Stimulated activated naive CD8-positive, alpha-beta T cell treated with anti-CD3 and anti-CD28 coated beads, Interleukin-15, Interleukin-2, amounts not matched to agents 100 ng/mL and 50 ng/mL, for 24 hours (primary cell): ENCODE results near the gene LRRC75B.
"Not testable (repeated sequence)": the region's sequence is repeated elsewhere in the genome, so short reads cannot be mapped to it uniquely, and the experiment has no call there.

Experiments used
- H3K27ac Mint-ChIP-seq: one replicate; pipeline ENCODE4 v1.8.0; 2021; ENCODE audit warnings: mild to moderate bottlenecking, mixed read lengths
- H3K27me3 Mint-ChIP-seq: one replicate; pipeline ENCODE4 v1.8.0; 2021; ENCODE audit warnings: mixed read lengths
- H3K36me3 Mint-ChIP-seq: one replicate; pipeline ENCODE4 v1.8.0; 2021; ENCODE audit warnings: low read depth, mixed read lengths
- H3K4me1 Mint-ChIP-seq: one replicate; pipeline ENCODE4 v1.8.0; 2021; ENCODE audit warnings: low read depth, mixed read lengths
- H3K4me3 Mint-ChIP-seq: one replicate; pipeline ENCODE4 v1.8.0; 2021; ENCODE audit warnings: mild to moderate bottlenecking, mixed read lengths
- H3K9me3 Mint-ChIP-seq: one replicate; pipeline ENCODE4 v1.8.0; 2021; ENCODE audit warnings: mixed read lengths

The LRRC75B gene

GRCh38 chr22:24607429-24607983 lies 14.6 kb upstream of the LRRC75B start:
- not testable (repeated sequence) for H3K36me3 Mint-ChIP-seq, H3K27me3 Mint-ChIP-seq, H3K9me3 Mint-ChIP-seq
- Mint-ChIP-seq H3K4me1 (peaks cover 19% of the 10 kb centered on the region), H3K4me3 (peak overlapping the region; percentile 92), H3K27ac (peak overlapping the region; percentile 95)

DNA sequence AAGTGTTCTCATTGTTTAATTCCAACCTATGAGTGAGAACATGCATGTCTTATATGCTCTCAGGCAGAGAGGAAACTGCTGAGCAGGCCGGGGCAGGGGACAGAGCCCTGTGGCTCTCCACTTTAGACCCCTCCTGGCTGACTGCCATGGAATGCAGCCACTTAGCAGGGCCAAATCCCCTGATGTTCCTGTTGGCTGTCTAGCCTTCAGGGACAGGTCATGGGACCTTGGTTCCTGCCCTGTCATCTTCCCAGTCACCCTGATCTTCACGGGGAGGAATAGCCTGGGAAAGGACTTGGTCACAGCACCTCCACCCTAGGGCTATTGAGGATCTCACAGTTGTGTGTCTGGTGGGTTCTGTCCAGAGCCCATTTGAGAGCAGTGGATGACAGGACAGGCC lies 13.5 kb upstream of the LRRC75B start:
- H3K4me1 Mint-ChIP-seq = peaks cover 19% of the 10 kb centered on the region
- not testable (repeated sequence) for H3K9me3 Mint-ChIP-seq, H3K27me3 Mint-ChIP-seq, H3K36me3 Mint-ChIP-seq, H3K4me3 Mint-ChIP-seq
- H3K27ac Mint-ChIP-seq = peak overlapping the region; percentile 38

- Mint-ChIP-seq H3K27ac (peak overlapping the region; percentile 78), H3K4me3 (peak overlapping the region; percentile 51), H3K4me1 (peaks cover 19% of the 10 kb centered on the region)
- not testable (repeated sequence) for H3K36me3 Mint-ChIP-seq, H3K9me3 Mint-ChIP-seq, H3K27me3 Mint-ChIP-seq
These were observed 11.1 kb upstream of the LRRC75B start for GRCh38 chr22:24603770-24604629.

- peaks cover 19% of the 10 kb centered on the region for H3K4me1 Mint-ChIP-seq
- not testable (repeated sequence) for H3K36me3 Mint-ChIP-seq, H3K27me3 Mint-ChIP-seq, H3K9me3 Mint-ChIP-seq
- peak within 1 kb of the TSS; percentile 51 for H3K4me3 Mint-ChIP-seq
- H3K27ac Mint-ChIP-seq = peak within 1 kb of the TSS; percentile 78
These were observed 10.2 kb upstream of the LRRC75B start, which contains the start of gene GGT1 for GRCh38 chr22:24602847-24603769. Gene GGT1 (plus strand): TSS chr22:24603193. CDS start chr22:24611082, 7,889 bp downstream.

DNA sequence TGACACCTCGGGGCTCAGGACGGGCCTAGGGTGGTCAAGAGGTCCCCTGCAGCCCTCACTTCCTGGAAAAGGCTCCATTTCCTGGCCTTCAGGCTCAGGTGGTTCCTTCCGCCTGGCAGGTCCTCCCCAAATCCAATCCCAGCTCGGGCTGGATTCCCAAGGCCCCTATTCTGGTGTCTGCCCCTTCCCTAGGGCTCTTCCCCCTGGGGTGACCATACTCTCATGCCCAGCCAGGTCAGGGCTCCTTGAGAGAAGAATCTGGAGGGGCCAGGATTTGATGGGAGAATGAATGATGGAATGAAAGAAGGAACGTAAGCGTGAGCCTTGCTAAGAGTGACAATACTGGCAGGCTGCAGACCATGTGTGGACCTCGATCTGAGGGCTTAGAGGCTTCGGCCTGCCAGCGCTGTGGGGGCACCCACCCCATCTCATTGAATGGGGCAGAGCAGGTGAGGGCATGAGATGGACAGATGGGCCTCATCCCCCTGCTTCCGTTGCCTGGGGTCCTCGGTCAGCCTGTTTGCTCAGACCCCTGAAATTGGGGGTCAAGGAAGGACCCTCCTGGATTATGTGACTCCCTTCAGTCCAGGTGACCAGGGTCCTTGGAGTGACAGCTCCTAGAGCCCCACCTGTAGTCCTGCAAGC lies 9.4 kb upstream of the LRRC75B start:
- peaks cover 15% of the 10 kb centered on the region for H3K4me1 Mint-ChIP-seq
- H3K9me3 Mint-ChIP-seq, H3K27ac Mint-ChIP-seq, H3K4me3 Mint-ChIP-seq, H3K36me3 Mint-ChIP-seq, H3K27me3 Mint-ChIP-seq: not testable (repeated sequence)

DNA sequence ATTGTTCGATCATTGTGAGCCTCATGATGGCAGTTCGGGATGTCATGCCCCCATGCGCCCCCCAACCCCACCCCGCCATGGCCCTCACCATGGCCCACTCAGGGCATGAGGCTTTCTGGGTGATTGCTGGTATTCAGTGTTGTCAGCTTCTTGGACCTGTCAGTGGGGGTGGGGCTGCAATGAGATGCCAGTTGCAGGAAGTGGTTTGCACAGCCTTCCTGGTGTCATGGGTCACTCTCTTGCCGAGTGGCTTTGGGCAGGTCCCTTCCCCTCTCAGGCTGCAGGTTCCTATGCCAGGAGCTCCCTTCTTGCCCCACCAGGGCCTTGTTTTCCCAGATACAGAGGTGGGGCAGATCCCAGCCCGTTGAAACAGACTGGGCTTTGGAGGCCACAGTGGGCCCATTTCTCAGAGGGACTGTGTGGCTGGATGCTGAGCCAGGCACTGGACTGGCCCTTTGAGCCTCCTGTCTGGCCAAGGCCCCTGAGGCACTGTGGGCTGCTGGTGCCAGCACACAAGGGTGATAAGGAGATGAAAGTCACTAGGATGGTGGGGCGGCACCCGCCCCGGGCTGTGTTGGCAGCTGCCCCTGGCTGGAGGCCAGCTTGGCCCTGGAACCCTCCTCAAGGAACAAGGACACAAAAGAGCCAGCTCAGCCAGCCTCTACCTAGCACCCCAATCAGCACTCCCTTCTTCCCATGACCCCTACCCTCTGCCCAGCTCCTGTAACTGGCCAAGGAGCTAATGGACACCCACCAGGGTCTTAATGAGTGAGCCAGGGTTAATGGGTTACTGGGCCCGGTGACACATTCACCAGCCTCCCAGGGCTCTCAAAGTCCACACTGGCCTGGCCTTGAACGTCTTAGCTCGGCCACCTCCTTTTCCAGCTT lies 8.6 kb upstream of the LRRC75B start:
- Mint-ChIP-seq H3K9me3 (no peaks in the 10 kb centered on the region), H3K36me3 (no peaks in the 10 kb centered on the region), H3K4me3 (no peak overlapping the region), H3K27me3 (no peaks in the 10 kb centered on the region), H3K4me1 (peaks cover 15% of the 10 kb centered on the region), H3K27ac (peak overlapping the region; percentile 40)

- peaks cover 15% of the 10 kb centered on the region for H3K4me1 Mint-ChIP-seq
- not testable (repeated sequence) for H3K27me3 Mint-ChIP-seq, H3K4me3 Mint-ChIP-seq, H3K36me3 Mint-ChIP-seq, H3K27ac Mint-ChIP-seq, H3K9me3 Mint-ChIP-seq
These were observed 7.3 kb upstream of the LRRC75B start for GRCh38 chr22:24599958-24600715.

DNA sequence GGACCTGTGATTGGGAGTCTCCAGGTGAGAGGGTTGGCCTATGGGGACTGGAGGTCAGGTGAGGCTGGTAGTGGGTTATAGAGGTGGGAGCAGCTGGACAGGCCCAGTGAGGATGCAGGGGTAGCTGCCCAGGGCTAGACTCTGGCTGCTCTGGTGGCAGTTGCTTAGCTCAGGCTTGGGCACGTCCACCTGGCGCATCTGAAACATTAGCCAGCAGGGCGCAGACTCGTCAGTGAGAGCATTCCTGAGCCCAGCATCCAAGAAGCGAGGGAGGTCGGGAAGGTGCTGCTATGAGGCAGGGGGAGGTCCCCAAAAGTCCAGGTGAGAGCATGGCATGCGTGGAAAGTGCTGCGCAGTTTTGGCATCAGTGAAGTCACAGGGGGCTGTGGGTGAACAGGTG lies 6.6 kb upstream of the LRRC75B start:
- no peak overlapping the region for H3K4me3 Mint-ChIP-seq
- H3K4me1 Mint-ChIP-seq = peaks cover 15% of the 10 kb centered on the region
- no peaks in the 10 kb centered on the region for H3K9me3 Mint-ChIP-seq
- no peaks in the 10 kb centered on the region for H3K36me3 Mint-ChIP-seq
- no peaks in the 10 kb centered on the region for H3K27me3 Mint-ChIP-seq
- no peak overlapping the region for H3K27ac Mint-ChIP-seq

DNA sequence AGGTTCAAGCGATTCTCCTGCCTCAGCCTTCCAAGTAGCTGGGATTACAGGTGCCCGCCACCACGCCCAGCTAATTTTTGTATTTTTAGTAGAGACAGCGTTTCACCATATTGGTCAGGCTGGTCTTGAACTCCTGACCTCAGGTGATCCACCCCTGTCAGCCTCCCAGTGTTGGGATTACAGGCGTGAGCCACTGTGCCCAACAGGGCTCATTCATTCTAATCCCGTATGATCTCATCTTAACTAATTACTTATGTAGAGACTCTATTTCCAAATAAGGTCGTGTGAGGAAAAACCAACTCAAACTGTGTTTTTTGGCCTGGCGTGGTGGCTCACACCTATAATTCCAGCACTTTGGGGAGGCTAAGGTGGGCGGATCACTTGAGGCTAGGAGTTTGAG lies 4.2 kb upstream of the LRRC75B start:
- not testable (repeated sequence) for H3K4me1 Mint-ChIP-seq, H3K36me3 Mint-ChIP-seq, H3K4me3 Mint-ChIP-seq, H3K27ac Mint-ChIP-seq, H3K27me3 Mint-ChIP-seq, H3K9me3 Mint-ChIP-seq

- no peaks in the 10 kb centered on the region for H3K9me3 Mint-ChIP-seq
- peaks cover 4% of the 10 kb centered on the region for H3K27me3 Mint-ChIP-seq
- no peaks in the 10 kb centered on the region for H3K36me3 Mint-ChIP-seq
- peaks cover 3% of the 10 kb centered on the region for H3K4me1 Mint-ChIP-seq
- H3K4me3 Mint-ChIP-seq = no peak overlapping the region
- H3K27ac Mint-ChIP-seq = no peak overlapping the region
These were observed 3.0 kb upstream of the LRRC75B start for GRCh38 chr22:24595863-24596262.

DNA sequence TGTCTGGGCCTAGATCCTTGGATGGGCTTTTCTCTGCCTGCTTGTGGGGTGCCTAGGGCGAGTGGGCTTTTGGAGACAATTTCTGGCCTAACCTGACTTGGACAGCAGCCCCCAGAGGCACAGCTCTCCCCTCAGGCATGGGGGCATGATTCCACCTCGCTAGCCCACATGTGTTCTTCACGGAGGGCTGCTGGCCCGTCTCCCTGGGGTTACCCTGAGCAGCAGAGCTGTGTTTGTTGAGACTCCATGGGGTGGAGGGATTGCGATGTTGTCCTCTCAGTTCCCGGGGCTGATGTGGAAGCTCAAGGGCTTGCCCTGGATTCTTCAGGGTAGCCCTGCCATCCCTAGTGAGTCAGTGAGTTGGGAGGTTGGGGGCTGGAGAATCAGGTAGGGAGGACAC lies 2.4 kb upstream of the LRRC75B start:
- H3K4me1 Mint-ChIP-seq = peaks cover 3% of the 10 kb centered on the region
- H3K27me3 Mint-ChIP-seq = peaks cover 4% of the 10 kb centered on the region
- no peaks in the 10 kb centered on the region for H3K9me3 Mint-ChIP-seq
- no peaks in the 10 kb centered on the region for H3K36me3 Mint-ChIP-seq
- no peak overlapping the region for H3K27ac Mint-ChIP-seq
- no peak overlapping the region for H3K4me3 Mint-ChIP-seq

DNA sequence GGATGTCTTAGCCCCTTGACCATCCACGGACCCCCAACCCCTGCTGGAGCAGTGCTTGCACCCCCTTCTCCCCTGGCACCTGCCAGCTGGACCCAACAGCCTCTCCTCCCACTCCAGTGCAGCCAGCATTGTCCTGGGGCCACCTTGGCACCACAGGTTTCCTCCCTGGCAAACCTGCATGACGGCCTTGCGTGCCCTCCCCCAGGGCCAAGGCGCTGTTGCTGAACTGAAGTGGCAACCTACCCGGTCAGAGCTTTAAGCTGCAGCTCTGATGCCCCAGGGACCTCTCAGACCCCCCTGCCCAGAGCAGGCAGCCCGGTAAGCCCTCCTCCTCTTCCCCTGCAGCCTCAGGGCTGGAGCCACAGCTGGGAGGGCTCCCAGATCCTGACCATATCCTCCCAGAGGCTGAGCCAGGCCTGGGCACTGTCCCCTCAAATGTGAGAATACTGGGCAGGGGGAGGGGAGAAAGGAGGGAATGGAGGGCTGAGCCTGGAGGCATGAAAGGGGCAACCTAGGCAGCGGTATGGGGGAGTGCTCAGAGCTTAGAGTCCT lies 1.8 kb upstream of the LRRC75B start:
- H3K36me3 Mint-ChIP-seq = no peaks in the 10 kb centered on the region
- H3K27ac Mint-ChIP-seq = no peak overlapping the region
- H3K27me3 Mint-ChIP-seq = peaks cover 4% of the 10 kb centered on the region
- H3K4me1 Mint-ChIP-seq = peaks cover 3% of the 10 kb centered on the region
- no peaks in the 10 kb centered on the region for H3K9me3 Mint-ChIP-seq
- no peak overlapping the region for H3K4me3 Mint-ChIP-seq

DNA sequence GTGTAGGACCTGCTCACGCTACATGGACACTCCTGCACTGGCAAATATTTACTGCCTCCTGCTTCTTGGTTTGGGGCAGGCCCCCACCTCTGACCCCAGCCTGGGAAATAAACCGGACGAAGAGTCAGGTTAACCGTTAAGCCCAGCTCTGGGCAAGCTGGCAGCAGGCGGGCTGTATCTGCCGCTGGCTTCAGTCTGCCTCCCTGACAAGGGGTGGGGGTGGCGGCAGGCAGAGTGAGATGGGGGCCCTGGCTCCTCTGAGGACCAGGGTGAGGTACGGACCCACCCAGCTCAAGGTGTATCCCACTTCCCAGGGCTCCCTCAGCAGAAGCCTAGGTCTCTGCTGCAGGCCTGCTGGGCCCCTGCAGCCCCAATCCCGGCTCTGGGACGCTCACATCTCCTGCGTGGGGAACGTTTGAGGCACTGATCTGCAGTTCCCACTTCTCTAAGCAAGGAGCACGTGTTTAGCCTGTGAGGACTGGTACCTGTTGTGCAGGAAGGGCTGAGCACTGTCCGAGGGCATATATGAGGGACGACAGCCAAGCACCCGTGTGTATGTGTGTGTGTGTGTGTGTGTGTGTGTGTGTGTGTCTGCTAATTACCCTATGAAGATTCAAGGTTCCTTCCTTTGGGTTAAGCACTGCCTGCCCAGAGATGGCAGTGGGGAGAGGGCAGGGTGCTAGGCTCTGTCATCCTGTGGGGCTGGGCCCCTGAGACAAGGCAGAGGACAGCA lies 1.1 kb upstream of the LRRC75B start:
- peaks cover 3% of the 10 kb centered on the region for H3K4me1 Mint-ChIP-seq
- H3K9me3 Mint-ChIP-seq = no peaks in the 10 kb centered on the region
- H3K4me3 Mint-ChIP-seq = no peak overlapping the region
- H3K27ac Mint-ChIP-seq = no peak overlapping the region
- H3K27me3 Mint-ChIP-seq = peaks cover 4% of the 10 kb centered on the region
- no peaks in the 10 kb centered on the region for H3K36me3 Mint-ChIP-seq
